Epithelial cell of proximal tubule (primary cell): ENCODE measurements around the gene PDE6A. TPM values are rescaled to one million over a fixed set of nuclear protein-coding genes. Genes with fewer than 3 reads are reported as not detected.

Experiments used
- DNase-seq: peaks from one replicate; pipeline ENCODE4 v3.0.0-alpha.2; 2011; ENCODE audit warnings: low read depth
- H3K4me3 ChIP-seq: 2 replicates; pipeline ENCODE4 v1.5.1; 2011; ENCODE audit warnings: low read depth, mild to moderate bottlenecking, low read length
- CTCF ChIP-seq: conservative IDR thresholded peaks from 2 replicates; pipeline ENCODE4 v1.5.1; 2012; ENCODE audit warnings: low read depth, mild to moderate bottlenecking, low read length
- total RNA-seq: library from RNA; depleted of rRNA; stranded (reverse); fragments of >200 nt; gene quantifications from 2 replicates; pipeline ENCODE4 v1.2.3, GENCODE V29; 2015

Gene PDE6A
- total RNA-seq, 1 donor from 2014 or later = not detected

GRCh38 chr5:149940941-149941644, 3.5 kb downstream of the PDE6A start:
- no peak overlapping the region for H3K4me3 ChIP-seq
- DNase-seq = no peak
- TF ChIP-seq CTCF = no peak

- no peak overlapping the region for H3K4me3 ChIP-seq
- TF ChIP-seq CTCF = no peak
- no peak for DNase-seq
Measured at GRCh38 chr5:149940077-149940574, 4.5 kb downstream of the PDE6A start.

- no peak for TF ChIP-seq CTCF
- peak; percentile 68 for DNase-seq
- H3K4me3 ChIP-seq = no peak overlapping the region
Measured at GRCh38 chr5:149939546-149939945, 5.0 kb downstream of the PDE6A start.

GRCh38 chr5:149938791-149939358, 5.7 kb downstream of the PDE6A start:
- TF ChIP-seq CTCF = no peak
- H3K4me3 ChIP-seq = no peak overlapping the region
- peak; percentile 85 for DNase-seq

GRCh38 chr5:149938279-149938678, 6.3 kb downstream of the PDE6A start:
- DNase-seq = peak; percentile 78
- no peak for TF ChIP-seq CTCF
- no peak overlapping the region for H3K4me3 ChIP-seq

- TF ChIP-seq CTCF = no peak
- DNase-seq = no peak
- H3K4me3 ChIP-seq = no peak overlapping the region
Measured at GRCh38 chr5:149937610-149938009, 7.0 kb downstream of the PDE6A start.

GRCh38 chr5:149936700-149937091, 7.9 kb downstream of the PDE6A start:
- DNase-seq = no peak
- TF ChIP-seq CTCF = no peak
- H3K4me3 ChIP-seq = no peak overlapping the region
